ENCODE results near the gene GLDN.

- TF ChIP-seq, protein P1, sequence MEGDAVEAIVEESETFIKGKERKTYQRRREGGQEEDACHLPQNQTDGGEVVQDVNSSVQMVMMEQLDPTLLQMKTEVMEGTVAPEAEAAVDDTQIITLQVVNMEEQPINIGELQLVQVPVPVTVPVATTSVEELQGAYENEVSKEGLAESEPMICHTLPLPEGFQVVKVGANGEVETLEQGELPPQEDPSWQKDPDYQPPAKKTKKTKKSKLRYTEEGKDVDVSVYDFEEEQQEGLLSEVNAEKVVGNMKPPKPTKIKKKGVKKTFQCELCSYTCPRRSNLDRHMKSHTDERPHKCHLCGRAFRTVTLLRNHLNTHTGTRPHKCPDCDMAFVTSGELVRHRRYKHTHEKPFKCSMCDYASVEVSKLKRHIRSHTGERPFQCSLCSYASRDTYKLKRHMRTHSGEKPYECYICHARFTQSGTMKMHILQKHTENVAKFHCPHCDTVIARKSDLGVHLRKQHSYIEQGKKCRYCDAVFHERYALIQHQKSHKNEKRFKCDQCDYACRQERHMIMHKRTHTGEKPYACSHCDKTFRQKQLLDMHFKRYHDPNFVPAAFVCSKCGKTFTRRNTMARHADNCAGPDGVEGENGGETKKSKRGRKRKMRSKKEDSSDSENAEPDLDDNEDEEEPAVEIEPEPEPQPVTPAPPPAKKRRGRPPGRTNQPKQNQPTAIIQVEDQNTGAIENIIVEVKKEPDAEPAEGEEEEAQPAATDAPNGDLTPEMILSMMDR (IDR thresholded peaks at IDR 0.05), result no peak
- no peak for TF ChIP-seq POLR2A (IDR thresholded peaks at IDR 0.05)
Measured at GRCh38 chr15:51374131-51374530, 32.7 kb downstream of the GLDN start.
